COR-L47 (cell line): ENCODE results near the gene ASB16.
"Not testable (repeated sequence)": the region's sequence is repeated elsewhere in the genome, so short reads cannot be mapped to it uniquely, and the experiment has no call there.

Source experiments
- DNase-seq: peaks from one replicate; lab custom pipeline; 2025; lab: John Stamatoyannopoulos, UW

The ASB16 gene

DNA sequence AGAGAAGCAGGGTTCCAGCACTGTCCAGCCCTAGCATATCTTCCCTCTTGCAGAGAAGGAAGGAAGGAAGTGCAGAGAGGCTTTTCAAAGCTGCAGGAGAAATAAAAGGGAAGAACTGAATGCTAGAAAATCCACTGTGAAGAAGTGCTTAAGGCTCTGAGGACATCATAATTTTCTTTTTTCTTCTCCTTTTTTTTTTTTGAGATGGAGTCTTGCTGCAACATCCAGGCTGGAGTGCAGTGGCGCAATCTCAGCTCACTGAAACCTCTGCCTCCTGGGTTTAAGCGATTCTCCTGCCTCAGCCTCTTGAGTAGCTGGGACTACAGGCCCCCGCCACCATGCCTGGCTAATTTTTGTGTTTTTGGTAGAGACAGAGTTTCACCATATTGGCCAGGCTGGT lies 21.4 kb upstream of the ASB16 start:
- DNase-seq, result not testable (repeated sequence)

DNA sequence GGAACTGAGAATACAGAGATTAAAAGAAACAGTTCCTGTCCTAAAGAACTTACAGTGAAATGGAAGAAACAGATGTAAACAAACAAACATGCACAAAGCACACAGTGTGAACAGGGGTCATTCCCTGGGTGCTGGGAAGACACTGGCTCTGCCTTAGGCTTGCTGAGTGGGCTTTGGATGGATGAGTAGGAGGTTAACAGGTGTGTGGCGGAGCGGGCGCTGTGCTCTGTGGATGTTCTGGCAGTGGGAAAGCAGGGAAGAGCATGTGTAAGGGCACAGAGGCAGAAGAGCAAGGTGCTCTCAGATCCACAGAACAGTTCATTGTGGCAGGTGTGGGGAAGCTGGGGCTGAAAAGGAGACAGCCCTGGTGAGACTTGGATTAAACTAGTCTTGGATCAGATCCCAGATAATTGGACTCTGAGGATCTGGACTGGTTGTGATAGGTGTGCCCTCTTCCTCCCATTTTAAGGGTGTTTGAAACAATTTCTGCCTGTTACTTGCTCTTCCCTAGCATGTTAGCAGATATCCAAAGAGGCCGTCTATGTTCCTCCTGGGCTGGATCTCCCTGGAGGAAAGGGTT lies 20.7 kb upstream of the ASB16 start:
- DNase-seq, result no peak

DNA sequence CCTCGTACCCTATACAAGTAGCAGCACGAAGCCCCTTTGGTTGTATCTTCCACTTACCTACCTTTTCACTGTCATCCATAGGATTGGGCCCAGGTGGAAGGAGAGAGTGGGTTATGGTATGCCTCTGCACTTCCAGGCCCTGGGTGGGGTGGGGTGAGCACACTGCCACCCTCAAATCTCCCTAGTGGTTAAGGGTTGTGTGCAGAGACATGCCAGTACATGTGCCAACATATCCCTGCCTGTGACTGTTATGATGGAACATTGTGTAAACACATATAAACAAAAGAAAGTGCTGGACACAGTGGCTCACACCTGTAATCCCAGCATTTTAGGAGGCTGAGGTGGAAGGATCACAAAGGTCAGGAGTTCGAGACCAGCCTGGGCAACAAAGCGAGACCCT lies 17.6 kb upstream of the ASB16 start:
- DNase-seq, result no peak

DNA sequence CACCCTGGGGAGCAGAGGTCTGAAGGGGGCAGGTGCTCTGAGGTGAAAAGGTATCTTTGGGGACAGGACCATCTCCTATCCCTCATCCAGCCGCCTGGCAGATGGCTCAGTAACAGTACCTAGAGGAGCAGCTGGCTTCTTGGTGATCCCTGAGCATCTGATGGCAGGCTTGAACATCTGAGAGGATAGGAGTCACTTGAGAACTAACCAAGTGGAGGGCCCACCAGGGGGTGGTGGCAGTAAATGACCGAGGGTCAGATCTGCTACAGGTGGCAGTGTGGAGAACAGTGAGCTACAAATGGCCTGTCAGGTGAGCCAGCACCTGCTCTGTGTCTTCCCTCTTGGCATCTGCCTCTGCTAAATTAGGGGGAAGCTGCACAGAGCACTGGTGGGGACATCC lies 15.0 kb upstream of the ASB16 start:
- peak; percentile 29 for DNase-seq

DNA sequence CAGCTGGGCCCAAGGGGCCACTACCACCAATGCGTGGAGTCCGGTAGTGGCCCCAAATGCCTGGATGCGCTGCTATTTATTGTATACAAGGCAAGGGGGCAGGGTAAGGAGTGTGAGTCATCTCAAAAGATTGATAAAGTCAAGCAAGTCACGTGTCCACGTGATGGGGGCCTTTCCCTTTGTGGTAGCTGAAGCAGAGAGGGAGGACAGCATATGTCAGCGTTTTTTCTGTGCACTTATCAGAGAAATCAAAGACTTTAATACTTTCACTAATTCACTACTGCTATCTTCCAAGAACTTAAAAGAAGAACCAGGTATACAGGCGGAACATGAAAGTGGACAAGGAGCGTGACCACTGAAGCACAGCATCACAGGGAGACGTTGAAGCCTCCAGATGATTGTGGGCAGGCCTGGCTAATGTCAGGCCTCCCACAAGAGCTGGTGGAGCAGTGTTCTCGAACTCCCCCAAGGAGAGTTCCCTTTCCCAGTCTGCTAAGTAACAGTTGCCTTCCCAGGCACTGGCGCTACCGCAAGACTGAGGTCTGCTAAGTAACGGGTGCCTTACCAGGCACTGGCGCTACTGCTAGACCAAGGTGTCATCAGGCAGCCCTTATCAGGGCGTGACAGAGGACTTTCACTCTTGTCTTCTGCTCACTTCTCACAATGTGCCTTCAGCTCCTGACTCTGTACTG lies 10.8 kb upstream of the ASB16 start:
- DNase-seq, result no peak

DNA sequence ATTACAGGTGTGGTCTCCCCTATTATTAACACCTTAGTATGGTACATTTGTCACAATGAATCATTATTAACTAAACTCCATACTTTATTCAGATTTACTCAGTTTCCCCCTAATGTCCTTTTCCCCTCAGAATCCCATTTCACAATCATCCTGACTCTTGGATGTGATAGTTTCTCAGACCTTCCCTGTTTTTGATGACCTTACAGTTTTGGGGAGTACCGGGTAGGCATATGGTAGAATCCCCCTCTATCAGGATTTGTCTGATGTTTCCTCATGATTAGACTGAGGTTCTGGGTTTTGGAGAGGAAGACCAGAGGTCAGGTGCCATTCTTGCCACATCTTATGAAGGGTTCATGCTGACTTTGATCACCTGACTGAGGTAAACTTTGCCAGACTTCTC lies 6.0 kb upstream of the ASB16 start:
- DNase-seq, result no peak

DNA sequence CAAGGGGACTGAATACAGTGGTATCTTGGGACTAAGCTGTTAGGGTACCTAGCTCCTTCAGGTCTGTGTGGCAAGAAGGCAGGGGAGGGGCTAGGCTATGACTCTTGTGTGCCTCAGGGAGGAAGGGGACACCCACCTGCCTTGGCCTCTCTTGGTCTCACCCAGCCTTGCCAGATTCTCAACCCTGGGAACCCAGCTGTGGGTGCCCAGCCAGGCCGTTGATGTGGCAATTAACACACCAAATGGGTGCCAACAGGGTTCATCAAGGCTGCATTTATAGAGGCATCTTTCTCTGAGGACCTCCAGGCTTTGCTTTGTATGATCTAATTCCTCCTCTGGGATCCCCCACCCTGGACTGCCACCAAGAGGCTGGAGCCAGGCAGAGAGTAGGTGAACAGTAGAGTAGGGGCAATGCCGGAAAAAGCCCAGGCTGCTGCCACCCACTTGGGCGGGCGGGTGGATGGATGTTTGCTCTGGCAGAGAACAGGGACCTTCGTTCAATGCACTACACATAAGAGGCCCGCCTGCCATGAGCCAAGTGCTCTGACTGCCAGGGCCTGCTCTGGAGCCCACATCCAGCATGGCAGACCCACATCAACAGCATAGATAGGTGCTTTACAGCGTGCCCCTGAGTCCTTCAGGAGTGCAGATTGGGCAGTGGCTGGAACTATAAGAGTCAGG lies 3.2 kb upstream of the ASB16 start:
- DNase-seq, result no peak

DNA sequence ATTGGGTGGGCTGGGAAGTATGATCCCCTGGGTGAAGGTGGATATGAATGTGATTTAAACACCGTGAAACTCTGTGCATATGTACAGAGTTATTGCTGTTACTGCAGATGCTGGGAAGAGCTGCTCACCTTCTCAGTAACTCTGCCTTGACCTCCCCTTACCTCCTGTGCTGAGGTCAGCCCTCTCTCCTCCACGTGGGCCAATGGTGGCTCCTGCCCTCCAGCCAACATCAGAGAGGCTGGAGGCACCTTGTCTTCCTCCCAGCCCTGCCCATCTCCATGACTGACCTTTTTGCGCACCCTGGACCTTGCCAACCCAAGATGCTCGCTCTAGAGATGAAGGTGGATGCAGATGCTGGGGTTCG lies 387 bp upstream of the ASB16 start:
- DNase-seq, result no peak

DNA sequence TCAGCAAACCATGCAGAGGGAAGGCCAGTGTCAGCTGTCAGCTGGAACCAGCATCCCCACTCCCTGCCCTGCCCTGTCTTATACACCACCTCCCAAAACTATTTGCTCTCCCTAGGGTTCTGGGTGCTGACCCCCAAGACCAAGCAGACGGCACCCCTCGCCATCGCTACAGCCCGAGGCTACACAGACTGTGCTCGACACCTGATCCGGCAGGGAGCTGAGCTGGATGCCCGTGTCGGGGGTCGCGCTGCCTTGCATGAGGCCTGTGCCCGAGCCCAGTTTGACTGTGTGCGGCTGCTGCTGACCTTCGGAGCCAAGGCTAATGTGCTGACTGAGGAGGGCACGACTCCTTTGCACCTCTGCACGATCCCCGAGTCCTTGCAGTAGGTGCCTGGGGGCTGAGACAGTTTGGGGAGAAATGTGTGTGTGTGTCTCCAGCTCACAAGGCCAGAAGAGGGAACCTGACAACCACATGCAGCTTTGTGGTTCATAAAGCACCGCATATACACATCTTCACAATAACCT lies 1.5 kb downstream of the ASB16 start:
- no peak for DNase-seq

DNA sequence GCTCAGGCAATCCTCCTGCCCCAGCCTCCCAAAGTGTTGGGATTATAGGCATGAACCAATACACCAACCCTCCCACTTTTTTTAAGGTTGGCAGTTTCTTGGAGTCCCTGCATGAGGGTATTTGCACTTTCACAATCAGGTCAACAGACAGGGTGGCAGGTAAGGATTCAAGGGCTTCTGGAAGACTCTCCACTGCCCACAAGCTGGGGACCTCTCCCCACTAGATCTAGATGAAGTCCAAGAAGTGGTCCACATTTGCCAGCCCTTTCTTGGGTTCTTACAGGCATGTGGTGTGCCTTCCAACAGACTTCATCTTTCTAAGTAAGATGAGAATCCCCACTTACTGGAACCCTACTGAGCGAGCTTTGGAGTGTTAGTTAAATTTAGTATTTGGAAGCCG lies 3.9 kb downstream of the ASB16 start:
- no peak for DNase-seq

DNA sequence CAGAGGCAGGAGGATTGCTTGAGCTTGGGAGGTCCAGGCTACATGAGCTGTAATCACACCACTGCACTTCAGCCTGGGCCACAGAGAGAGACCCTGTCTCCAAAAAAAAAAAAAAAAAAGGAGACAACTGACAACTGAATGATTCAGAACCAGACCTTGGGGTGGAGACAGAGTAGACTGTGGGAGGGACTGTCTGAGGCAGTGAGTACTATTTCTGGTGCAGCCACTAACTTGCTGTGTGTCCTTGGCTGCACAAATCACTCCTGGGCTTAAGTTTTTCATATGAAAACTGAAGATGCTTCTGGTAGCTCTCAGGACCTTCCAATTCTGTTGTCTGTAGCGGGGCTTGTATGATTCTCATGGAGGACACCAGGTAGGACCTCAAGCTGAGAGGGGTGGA lies 5.8 kb downstream of the ASB16 start:
- DNase-seq, result no peak

DNA sequence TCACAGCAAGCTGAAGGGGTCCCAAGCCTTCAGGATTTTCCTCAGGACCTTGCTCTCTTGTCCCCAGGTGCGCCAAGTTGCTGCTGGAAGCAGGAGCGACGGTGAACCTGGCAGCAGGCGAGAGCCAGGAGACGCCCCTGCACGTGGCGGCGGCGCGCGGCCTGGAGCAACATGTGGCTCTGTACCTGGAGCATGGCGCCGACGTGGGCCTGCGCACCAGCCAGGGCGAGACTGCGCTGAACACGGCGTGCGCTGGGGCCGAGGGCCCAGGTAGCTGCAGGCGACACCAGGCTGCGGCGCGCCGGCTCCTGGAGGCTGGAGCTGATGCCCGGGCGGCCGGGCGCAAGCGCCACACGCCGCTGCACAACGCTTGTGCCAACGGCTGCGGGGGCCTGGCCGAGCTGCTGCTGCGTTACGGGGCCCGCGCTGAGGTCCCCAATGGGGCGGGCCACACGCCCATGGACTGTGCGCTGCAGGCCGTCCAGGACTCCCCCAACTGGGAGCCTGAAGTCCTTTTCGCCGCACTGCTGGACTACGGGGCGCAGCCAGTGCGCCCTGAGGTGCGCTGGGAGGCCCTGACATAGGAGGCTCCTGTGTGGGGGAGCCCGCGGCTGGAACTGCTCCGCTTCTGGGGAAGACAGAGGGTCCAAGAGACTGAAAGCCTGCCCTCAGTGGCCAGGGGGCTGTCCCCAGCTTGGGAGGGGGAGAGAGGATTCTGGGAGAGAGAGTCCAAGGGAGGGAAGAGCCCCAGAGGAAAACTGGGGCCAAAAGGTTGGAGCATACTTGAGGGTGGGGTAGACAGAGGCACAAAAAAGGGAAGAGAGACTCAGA lies 6.4 kb downstream of the ASB16 start:
- no peak for DNase-seq

DNA sequence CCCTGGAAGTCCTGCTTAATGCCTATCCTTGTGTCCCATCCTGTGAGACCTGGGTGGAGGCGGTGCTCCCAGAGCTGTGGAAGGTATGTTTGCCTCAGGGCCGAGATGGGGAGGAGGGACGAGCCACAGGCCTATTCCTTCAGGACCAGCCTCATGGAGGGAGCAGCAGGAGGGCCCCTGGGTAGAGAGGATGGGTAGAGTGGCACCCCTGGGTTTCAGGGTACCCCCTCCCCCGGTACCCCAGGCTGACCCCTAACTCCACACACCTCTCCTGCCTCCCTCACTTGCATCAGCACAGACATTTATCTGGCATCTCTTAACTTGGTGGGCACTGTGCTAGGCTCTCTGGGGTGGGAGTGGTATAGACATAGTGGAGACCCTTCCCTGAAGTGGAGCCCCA lies 7.1 kb downstream of the ASB16 start:
- no peak for DNase-seq

DNA sequence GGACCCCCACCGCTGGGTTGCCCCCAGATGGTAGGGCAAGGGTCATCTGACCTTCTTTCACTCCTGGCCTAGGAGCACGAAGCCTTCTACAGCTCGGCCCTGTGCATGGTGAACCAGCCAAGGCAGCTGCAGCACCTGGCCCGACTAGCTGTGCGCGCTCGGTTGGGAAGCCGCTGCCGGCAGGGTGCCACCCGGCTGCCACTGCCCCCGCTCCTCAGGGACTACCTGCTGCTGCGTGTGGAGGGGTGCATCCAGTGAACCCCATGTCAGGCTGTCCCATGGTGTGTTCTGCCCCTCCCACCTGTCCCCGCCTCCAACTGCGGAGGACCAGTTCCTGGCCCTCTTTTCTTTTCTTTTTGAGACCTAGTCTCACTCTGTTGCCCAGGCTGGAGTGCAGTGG lies 7.6 kb downstream of the ASB16 start:
- no peak for DNase-seq

DNA sequence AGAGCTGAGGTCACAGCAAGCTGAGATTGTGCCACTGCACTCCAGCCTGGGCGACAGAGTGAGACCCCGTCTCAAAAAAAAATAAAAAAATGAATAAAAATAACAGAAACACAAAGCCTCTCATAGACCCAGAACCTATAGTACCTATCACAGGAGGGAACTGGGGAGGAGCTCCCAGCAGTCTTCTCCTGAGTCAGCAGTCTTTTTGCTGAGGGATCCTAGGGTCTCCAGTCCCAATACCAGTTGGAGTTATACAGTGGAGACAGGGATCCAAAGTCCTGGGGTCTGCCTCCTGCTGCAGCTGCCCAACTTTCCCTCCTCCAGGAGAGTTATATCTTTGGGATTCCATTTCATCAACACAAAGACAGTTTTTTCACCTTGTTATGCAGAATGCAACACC lies 12.5 kb downstream of the ASB16 start:
- no peak for DNase-seq

DNA sequence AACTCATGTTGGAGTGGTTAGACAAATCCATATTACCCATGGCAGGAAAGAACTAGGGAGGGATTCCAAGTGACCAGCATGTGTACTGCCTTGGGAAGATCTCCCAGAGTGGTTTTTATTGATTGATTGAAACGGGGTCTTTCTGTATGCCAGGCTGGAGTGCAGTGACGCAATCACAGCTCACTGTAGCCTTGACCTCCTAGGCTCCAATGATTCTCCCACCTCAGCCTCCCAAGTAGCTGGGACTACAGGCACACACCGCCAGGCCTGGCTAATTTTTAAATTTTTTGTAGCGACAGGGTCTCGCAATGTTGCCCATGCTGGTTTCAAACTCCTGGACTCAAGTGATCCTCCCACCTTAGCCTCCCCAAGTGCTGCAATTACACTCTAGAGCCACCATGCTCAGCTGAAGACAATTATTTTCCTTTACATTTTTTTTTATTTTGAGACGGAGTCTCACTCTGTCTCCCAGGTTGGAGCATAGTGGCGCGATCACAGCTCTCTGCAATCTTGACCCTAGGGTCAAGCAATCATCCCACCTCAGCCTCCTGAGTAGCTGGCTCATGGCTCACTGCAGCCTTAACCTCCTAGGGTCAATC lies 13.8 kb downstream of the ASB16 start:
- no peak for DNase-seq

DNA sequence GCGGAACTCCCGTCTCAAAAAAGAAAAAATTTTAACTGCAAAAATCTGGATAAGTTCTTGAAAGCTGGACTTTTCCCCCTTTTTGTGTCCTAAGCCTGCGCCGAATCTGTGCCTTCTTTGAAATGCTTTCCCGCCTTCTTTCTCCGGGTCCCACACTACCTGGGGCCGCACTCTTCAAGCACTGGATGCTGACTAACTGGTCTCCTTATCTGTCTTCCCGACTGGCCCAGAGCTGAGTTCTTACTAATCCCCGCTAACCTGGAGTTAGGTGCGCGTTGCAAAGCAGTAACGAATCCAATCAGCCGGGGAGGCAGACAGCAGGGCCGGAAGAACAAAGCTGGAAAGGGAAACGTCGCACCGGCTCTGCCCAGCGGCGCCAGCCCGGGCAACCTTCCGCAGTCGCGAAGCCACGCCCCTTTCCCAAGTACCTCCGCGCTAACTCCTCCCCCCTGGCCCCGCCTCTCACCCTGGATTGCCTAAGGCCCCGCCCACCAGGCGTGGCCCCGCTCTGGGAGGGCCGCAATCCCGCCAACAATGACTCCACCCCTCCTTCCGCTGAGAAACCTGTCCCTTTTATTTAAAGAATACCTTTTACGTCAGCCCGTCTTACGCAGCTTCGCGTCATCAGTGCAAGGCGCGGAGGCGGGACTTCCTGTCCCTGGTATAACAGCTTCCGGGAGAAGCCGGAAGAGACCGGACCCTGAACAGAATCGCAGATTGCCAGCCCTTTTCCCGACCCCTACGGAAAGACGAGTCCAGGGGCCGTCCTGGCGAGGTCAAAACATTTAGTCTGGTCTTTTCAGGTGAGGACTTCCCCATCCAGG lies 16.0 kb downstream of the ASB16 start, which contains the start of gene TMUB2:
Gene TMUB2 (plus strand): TSS at position 666 of the 824 bp plus-strand sequence. CDS start 737 bp downstream, outside the sequence.
- DNase-seq, result peak; percentile 99

DNA sequence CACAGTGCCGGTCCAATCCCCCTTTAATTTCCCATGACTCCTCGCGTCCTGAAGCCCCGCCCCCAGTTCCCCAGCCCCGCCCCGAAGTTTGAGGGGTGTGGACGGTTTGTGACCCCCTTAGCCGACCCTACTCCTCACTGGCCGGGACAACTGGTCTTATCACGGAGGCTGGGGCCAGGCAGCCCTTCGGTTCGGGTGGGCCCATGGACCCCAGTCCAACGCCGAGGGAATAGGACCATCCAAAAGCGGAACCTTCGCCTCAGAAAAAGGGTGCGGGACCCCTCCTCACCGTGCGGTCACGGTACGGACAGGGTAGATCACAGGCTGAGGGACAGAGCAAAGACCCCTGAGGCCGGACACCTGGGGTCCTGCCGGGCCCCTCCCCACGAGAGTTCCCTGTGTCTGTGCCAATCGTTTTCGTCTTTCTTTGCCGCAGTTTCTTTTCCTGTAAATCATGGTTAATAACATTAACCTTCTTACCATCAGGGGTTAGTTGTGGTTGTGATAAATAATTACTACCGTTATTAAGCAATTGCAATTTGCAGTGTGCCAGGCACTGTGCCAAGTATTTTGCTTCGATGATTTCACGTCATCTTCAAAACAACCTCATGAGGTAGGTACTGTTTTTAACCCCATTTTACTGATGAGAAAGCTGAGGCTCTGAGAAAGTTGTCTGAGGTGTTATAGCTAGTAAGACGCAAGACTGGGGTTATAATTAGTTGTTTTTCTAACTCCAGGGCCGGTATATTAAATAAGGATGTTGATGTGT lies 16.8 kb downstream of the ASB16 start:
- no peak for DNase-seq

DNA sequence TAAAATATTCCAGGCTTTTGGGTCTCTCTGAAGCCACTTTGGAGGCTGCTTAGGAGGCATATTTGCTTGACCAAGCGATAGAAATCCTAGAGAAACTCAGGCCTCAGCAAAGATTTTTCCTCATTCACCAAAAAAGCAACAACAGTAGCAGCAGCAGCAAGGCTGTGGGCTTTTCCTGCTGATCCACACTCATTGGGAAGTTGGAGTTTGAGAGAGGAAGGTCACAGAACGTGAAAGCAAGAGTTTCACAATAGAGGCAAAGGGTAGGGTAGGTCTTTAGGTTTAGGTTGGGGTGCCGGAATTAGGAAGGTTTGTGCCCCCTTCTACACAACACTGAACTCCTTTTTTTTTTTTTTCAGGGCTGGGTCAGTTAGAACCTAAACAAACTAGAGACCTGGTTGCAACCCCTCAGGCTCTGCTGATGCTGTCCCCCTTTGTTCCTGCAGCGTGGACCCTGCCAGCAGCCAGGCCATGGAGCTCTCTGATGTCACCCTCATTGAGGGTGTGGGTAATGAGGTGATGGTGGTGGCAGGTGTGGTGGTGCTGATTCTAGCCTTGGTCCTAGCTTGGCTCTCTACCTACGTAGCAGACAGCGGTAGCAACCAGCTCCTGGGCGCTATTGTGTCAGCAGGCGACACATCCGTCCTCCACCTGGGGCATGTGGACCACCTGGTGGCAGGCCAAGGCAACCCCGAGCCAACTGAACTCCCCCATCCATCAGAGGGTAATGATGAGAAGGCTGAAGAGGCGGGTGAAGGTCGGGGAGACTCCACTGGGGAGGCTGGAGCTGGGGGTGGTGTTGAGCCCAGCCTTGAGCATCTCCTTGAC lies 18.3 kb downstream of the ASB16 start:
- no peak for DNase-seq
